Activated gamma-delta T cell treated with Interleukin-2 at 50 U/mL for 16 hours (primary cell): ENCODE data around the gene GRM8.

Experiments
- DNase-seq: peaks from one replicate; pipeline ENCODE4 v3.0.0-alpha.2; 2020

GRM8 gene

DNA sequence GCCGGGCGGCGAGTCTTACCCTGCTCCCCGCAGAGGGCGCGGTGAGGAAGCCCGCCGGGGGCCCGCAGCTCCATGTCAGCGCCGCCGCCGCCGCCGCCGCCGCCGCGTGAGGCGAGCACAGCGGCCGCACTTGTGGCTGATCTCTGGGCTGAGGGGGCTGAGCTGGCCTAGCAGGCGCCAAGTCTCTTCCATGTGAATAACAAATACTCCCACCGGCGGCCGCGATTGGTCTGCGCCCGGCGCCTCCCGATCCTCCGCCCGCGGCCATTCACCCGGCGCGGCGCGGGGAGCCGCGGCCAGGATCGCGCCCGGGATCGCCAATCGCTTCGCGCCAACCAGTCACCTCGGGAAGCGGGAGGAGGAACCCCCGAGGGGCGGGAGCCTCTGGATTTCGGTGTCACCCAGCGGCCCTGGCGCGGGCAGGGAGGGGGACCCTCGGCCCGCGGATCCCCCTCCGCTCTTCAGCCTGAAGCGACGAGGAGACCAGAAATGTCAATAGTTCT is at the start of gene GRM8:
Gene GRM8, minus strand, starts transcription at position 164 of the 503 bp plus-strand sequence.
- DNase-seq = peak; percentile 4

GRCh38 chr7:127290801-127291361 is 38.1 kb upstream of the GRM8 start:
- no peak for DNase-seq

- DNase-seq = no peak
Measured at GRCh38 chr7:127290116-127290655, 37.4 kb upstream of the GRM8 start.

DNA sequence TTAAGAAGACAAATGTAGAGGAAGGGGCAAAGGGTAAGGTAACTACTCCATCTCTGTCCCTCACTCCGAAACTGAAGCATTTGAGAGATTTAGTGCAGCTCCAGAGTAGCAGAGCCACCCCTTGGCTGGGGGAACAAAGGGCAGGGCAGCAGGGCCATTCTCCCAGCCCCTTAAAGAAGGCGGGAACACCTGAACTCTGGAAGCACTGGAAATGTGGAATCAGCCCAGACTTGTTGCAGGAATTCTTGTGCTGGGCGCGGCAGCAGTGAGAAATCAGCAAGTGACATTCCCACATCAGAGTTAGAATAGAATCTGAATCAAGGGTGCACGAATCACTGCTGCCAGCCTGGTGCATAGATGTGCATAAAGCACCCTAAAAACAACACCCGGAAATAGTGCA is 34.4 kb upstream of the GRM8 start:
- DNase-seq = no peak

- DNase-seq = no peak
Measured at GRCh38 chr7:127270093-127270492, 17.4 kb upstream of the GRM8 start.

- no peak for DNase-seq
Measured at GRCh38 chr7:127266047-127266446, 13.3 kb upstream of the GRM8 start.

DNA sequence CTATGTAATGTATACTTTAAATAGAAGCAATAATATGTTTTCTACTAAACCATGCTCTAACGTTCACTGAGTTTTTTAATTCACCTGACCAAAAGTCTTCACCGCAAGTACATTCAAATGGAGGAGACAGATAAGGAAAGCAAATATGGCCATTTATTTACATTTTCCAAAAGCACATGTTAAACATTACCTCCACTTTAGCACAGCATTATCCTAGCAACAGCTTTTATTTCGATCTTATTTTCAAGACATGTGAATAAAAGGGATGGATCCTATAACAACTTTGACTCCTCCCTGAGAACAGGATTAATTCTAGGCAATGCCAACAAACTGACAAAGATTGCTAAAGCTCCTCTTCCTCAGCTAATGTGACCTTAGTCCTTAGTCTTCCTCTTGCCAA is 11.5 kb upstream of the GRM8 start:
- DNase-seq = no peak

- DNase-seq = no peak
Measured at GRCh38 chr7:127258111-127258510, 5.4 kb upstream of the GRM8 start.

DNA sequence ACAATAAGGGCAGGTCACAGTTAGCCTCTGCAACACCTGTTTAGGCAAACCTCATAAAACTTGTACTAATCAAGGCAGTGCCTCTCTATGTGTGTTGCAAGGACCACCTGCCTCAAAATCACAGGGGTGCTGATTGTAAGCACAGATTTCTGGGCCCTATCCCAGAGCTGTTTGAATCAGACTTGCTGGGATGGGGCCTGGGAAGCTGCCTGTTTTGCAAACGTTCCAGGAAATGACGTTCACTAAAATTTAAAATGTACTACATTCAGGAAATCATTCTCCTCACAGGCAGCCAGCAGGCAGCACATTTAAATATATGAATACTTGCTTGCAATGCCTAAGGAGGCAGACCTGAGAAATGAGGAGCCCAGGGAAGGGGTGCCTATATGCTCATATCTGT is 4.3 kb upstream of the GRM8 start:
- DNase-seq = no peak

DNA sequence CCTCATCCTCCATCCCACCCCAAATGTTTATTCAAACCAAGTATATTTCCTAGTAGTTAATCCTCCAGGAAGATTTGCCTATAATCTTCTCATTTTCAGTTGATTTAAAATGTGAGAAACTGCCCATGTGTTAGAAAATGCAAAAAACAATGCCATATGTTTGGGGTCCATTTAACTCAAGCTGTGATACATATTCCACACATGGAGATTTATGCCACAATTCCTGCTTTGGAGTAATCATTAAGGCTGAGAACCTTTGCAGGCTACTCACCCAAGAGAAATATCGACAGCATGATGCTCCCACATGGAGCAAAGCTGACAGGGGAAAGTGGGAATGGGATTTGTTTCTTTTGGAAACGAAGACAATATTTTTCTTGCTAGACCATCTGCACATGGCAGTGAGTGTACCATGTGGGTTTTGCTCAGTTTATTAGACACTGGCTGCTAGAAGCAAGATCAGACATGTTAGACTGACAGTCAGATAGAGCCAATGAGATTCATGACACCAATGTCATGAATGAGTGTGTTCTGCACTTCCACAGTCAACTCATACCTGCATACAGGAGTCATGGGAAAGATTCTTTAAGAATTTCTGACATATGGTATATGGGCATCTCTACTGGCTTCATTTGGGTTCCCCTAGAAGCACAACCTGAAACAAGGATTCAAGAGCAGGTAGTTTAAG is 3.4 kb upstream of the GRM8 start:
- no peak for DNase-seq

GRCh38 chr7:127254163-127254684 is 1.5 kb upstream of the GRM8 start:
- no peak for DNase-seq

- DNase-seq = peak; percentile 43
Measured at GRCh38 chr7:127253281-127254162, 781 bp upstream of the GRM8 start.

DNA sequence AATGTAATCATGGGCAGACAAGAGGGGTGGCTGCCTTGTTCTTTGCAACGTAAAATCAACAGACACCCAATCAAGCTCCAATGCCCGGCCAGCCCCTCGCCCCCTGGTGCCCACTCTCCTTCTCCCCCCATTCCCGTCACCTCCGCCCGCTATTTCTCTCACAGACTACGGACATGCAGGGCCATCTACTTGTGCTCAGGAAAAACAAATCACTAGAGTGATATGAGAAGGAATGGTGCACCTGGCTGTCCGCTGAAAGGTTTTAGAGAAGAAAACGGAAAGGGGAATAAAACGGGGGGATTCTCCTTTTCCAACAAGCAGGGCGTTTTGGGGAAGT is 396 bp downstream of the GRM8 start:
- no peak for DNase-seq

DNA sequence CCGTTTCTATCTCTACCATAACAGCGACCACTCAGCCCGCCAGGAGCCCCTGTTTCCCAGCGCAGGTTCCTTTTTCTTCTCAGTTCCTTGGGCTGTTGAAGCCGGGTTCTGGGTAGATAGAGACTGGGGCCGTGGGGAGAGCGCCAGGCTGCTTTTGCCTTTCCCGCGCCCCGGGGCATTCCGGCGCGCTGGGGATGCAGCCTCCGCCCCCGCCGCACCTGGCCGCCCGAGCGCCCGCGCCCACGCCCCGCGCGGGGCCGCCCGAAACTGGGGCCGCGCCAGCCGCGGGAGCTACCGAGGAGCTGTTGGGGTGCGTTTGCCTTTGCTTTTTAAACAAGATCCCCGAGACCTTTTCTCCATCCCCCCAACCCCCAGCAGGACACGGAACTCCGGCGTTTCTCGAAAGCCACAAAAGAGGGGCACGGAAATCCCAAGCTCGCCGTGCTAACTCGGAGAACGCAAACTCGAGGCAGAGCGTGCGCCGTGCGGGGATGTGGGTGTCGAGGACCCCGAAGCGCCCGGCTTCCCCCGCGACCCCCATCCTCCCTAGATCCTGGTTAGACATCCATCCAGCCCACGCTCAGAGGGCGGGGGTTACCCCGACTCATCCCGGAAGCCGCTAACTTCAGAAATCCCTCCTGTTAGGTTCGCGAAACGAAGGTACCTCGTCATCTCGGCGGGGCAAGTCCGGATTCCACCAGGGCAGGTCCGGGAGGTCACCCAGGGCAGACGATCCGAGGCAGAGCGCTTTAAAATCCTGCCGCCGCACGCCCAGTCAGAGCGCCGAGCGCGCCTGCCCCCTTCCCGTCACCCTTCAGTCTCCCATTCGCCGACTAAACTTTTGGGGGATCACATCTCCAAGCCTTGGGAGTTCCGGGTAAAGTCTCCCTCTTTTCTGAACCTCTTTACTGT is 1.0 kb downstream of the GRM8 start:
- DNase-seq = no peak

- DNase-seq = no peak
Measured at GRCh38 chr7:127251036-127251464, 1.7 kb downstream of the GRM8 start.

DNA sequence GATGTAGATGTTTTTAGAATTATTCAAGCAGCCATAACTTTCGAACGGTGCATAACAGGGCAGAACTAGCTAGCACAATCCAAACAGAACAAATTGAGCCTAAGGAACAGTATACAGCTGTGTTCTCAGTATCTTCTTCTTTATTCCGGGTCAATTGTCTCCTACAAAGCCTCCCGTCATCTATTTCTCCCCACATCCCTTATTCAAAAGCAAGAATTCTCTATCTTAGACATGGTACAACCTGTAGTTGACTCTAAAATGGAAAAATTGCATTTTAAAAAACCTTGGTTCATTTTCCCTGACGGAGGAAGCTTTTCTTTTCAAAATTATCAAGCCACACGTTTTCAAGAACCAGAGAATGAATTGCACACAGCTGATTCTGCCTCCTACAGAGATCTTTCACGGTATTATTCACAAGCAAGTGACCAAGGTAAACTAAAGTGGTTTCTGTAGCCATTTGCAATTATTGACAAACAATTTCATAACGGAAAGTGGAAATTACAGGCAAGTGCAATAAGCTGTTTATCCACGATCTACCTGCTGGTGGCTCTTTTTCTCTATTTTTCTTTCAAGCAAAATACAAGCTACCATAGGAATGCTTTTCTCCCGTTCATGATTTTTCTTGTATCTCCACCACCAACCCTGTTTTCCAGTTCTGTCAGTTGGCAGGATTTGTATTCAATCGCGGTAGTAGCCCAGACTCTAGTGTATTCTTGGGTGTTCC is 2.3 kb downstream of the GRM8 start:
- DNase-seq = no peak

DNA sequence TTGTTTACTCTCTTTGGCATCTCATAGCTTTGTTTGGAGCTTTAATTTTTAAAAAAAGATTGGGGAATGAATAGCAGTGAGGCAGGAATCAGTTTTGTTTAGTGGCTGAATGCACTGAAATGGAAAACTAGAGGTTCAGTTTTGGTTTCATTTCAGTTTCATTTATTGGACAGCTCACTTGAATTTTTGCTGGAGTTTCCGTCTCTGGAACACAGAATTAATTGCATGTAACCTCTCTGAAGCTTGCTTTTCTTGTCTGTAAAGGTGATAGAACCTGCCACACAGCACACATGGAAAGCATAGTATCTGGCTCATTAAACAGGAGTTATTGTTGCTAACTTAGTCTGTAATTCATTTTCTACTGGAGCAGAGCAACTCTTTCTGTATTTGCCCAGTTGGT is 7.1 kb downstream of the GRM8 start:
- DNase-seq = no peak

GRCh38 chr7:127245002-127245401 is 7.7 kb downstream of the GRM8 start:
- no peak for DNase-seq

DNA sequence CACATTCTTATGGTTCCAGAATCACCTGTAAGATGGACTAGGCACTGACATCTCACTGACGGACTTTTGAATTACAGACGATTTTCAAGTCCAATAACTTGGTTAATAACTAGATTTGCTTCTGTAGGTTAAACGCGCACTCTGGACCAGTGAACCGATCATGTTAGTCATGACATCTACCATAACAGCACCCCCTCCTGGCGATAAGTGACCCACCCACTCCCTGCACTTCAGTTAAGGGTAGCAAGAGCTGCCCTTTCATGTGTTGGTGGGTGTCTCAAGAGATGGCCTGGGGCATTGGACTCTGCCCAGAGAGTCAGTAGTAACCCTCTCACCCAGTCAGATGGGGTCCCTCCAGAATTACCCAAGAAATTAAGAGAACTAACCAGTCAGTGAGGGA is 12.9 kb downstream of the GRM8 start:
- no peak for DNase-seq

DNA sequence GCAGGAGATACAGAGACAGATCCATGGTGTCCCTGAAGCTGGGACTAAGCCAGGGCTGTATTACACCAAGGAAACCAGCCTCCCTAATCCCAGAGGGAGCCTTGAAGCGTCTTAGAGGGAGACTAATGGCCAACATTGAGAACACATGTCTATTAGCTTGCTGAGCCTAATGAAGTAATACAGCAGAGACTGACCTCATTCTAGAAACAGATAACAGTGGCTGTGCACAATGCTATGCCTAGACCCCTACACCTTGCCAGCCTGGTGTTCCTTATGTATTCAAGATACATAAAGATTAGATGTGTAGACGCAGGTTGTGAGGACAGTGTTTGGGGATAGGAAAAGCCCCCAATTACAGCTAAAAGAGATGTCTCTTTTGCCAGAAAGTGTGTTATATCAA is 19.1 kb downstream of the GRM8 start:
- no peak for DNase-seq

DNA sequence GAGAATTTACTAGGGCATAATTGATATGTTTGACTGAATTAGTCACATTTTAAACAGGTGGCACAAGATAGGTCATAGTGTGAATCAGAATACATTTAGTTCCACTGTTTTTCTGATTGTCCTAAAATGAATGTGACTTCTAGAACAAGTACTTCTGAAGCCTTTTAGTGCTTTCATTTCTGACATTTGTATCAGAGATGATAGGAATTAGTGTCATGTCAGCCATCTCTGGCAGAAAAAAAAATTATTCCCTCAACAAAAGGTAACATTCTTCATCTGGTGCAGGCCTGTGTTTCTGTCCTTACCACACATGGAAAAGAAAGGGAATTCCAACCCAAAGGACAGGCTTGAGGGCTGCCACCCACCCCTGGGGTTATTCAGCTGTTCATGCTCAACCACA is 21.3 kb downstream of the GRM8 start:
- no peak for DNase-seq
